Caki2 (cell line): ENCODE data around the gene C22orf39. TPM values are rescaled to one million over a fixed set of nuclear protein-coding genes. Genes with fewer than 3 reads are reported as not detected.

Source experiments
- DNase-seq: peaks from one replicate; pipeline ENCODE4 v3.0.0-alpha.2; 2015; ENCODE audit warnings: low read depth
- in situ Hi-C: cut with HindIII; loops from 2 replicates; pipeline ENCODE4 v1.10.0; 2016; ENCODE audit warnings: low sequenced_read_pairs, low pct_unique_long_range_greater_than_20kb, mixed read lengths
- total RNA-seq: library from RNA; depleted of rRNA; stranded (reverse); fragments of >200 nt; shearing (Covaris generic); gene quantifications from 2 replicates; pipeline ENCODE4 v1.2.3, GENCODE V29; 2014; ENCODE audit warnings: low replicate concordance

C22orf39 gene
- total RNA-seq, 1 experiment from 2014 or later = 39.9 TPM

- in situ Hi-C loops = no loop called here
- DNase-seq = no peak
Measured at GRCh38 chr22:19410941-19411689, 36.4 kb downstream of the C22orf39 start.

- DNase-seq = no peak
- in situ Hi-C loops = no loop called here
Measured at GRCh38 chr22:19407649-19408606, 39.6 kb downstream of the C22orf39 start.

- no peak for DNase-seq
- in situ Hi-C loops = no loop called here
Measured at GRCh38 chr22:19406846-19407245, 40.7 kb downstream of the C22orf39 start.

- in situ Hi-C loops = no loop called here
- DNase-seq = no peak
Measured at GRCh38 chr22:19406281-19406811, 41.2 kb downstream of the C22orf39 start.

- DNase-seq = no peak
Measured at GRCh38 chr22:19405652-19406051, 41.9 kb downstream of the C22orf39 start.

GRCh38 chr22:19405133-19405532 lies 42.4 kb downstream of the C22orf39 start:
- in situ Hi-C loops = no loop called here
- no peak for DNase-seq

More at GRCh38 chr22:19405652-19406051, 41.9 kb downstream of the C22orf39 start:
- in situ Hi-C loops = no loop called here

GRCh38 chr22:19404676-19405075 lies 42.8 kb downstream of the C22orf39 start:
- no peak for DNase-seq
- in situ Hi-C loops = no loop called here

- in situ Hi-C loops = no loop called here
- no peak for DNase-seq
Measured at GRCh38 chr22:19402642-19403191, 44.8 kb downstream of the C22orf39 start.

GRCh38 chr22:19401483-19401882 lies 46.0 kb downstream of the C22orf39 start:
- no peak for DNase-seq
- in situ Hi-C loops = no loop called here

GRCh38 chr22:19400881-19401280 lies 46.6 kb downstream of the C22orf39 start:
- no peak for DNase-seq
- in situ Hi-C loops = no loop called here

GRCh38 chr22:19398652-19399051 lies 48.9 kb downstream of the C22orf39 start:
- in situ Hi-C loops = no loop called here
- no peak for DNase-seq

- DNase-seq = no peak
- in situ Hi-C loops = no loop called here
Measured at GRCh38 chr22:19398206-19398605, 49.3 kb downstream of the C22orf39 start.

- in situ Hi-C loops = no loop called here
- DNase-seq = no peak
Measured at GRCh38 chr22:19397734-19398104, 49.8 kb downstream of the C22orf39 start.

GRCh38 chr22:19396934-19397733 lies 50.4 kb downstream of the C22orf39 start:
- no peak for DNase-seq

GRCh38 chr22:19396561-19396933 lies 51.0 kb downstream of the C22orf39 start:
- no peak for DNase-seq
- in situ Hi-C loops = no loop called here

More at GRCh38 chr22:19396934-19397733, 50.4 kb downstream of the C22orf39 start:
- in situ Hi-C loops = no loop called here

GRCh38 chr22:19395276-19395675 lies 52.2 kb downstream of the C22orf39 start:
- in situ Hi-C loops = no loop called here
- no peak for DNase-seq

- no peak for DNase-seq
- in situ Hi-C loops = no loop called here
Measured at GRCh38 chr22:19394274-19395050, 53.0 kb downstream of the C22orf39 start.
